Measurements from ENCODE around the gene ASIC1. TPM values are rescaled to one million over a fixed set of nuclear protein-coding genes. Genes with fewer than 3 reads are reported as not detected.

Gene ASIC1
- total RNA-seq, 2 donors from 2014 or later: 0.24 to 1.4 TPM

DNA sequence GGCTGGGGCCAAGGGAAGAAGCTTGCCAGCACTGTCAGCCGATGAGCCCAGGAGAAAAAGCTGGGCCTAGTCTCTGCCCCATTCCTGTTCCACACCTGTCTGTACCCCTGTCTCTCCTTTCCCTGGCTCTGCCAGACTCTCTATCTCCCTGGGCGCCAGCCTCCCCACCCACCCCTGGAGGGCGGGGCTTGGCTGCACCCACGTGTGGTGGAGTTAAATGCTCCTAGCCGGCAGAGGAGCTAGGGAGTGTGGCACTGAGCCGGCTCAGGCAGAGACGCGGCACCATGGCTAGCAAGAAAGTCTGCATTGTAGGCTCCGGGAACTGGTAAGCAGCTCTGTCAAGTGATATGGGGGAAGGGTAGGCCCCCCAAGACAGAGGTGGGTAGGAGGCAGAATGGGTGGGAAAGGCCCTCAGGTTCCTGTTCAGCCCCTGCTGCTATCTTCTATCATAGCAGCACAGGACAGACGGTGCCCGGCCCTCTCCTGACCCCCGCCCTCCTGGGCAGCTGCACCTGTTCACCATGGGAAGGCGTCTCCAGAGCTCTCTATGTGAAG, 46.4 kb downstream of the ASIC1 start, which contains the start of gene GPD1:
Gene GPD1 (plus strand): TSS at position 242 of the 555 bp plus-strand sequence. CDS start 43 bp downstream, at position 285.
- H3K4me3 ChIP-seq: peak within 1 kb of the TSS; percentile 4 to 11
- no peaks in the 10 kb centered on the region for H3K27me3 ChIP-seq
- TF ChIP-seq, protein P1, sequence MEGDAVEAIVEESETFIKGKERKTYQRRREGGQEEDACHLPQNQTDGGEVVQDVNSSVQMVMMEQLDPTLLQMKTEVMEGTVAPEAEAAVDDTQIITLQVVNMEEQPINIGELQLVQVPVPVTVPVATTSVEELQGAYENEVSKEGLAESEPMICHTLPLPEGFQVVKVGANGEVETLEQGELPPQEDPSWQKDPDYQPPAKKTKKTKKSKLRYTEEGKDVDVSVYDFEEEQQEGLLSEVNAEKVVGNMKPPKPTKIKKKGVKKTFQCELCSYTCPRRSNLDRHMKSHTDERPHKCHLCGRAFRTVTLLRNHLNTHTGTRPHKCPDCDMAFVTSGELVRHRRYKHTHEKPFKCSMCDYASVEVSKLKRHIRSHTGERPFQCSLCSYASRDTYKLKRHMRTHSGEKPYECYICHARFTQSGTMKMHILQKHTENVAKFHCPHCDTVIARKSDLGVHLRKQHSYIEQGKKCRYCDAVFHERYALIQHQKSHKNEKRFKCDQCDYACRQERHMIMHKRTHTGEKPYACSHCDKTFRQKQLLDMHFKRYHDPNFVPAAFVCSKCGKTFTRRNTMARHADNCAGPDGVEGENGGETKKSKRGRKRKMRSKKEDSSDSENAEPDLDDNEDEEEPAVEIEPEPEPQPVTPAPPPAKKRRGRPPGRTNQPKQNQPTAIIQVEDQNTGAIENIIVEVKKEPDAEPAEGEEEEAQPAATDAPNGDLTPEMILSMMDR (IDR thresholded peaks at IDR 0.05): no peak
- DNase-seq (ENCODE audit: low spot score): no peak
- no peaks in the 10 kb centered on the region for H3K9me3 ChIP-seq
- H3K27ac ChIP-seq: peak within 1 kb of the TSS in 1 of 2 donors; percentile 19
- peaks cover 0 to 29% of the 10 kb centered on the region in 2 donors for H3K4me1 ChIP-seq
- H3K36me3 ChIP-seq: peaks cover 15% of the 10 kb centered on the region

DNA sequence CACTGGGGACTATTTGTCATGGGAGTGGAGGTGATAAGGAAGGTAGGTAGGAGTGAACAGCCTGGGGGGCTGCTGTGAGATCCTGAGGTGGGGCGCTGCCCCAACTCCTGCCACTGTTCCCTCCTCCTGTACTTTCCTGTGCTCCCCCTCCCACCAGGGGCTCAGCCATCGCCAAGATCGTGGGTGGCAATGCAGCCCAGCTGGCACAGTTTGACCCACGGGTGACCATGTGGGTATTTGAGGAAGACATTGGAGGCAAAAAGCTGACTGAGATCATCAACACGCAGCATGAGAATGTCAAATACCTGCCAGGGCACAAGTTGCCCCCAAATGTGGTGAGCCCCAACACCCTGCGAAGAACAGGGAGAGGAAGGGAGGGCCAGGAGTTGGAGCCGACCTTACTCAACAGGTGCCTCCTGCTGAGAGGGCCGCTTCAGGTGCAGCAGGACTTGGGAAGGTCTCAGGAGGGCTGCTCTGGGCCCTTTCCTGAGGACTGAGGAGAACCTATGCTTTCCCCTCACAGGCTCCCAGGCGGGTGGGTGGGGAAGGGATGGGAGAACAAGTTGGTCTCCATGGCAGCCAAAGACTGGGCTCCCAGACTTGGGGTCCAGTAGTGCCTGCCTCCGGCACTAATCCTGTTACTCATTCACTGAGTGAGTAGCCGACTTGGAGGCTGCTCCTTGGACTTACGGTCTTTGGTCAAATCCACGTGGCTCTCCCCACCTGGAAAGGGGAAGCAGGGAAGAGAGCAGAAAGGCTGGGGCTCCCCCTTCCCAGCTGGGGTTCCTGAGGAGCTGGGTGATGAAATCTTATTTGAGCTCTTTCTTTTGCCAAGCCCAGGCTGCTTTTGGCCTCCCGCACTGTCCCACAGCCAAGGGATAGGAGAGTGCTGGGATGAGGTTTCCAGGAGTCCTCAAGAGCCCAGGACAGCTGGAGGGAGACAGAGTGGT, 47.3 kb downstream of the ASIC1 start:
- TF ChIP-seq, protein P1 (IDR thresholded peaks at IDR 0.05): no peak
- no peak for DNase-seq (ENCODE audit: low spot score)
- Histone ChIP-seq H3K36me3 (peaks cover 6% of the 10 kb centered on the region), H3K9me3 (no peaks in the 10 kb centered on the region), H3K27ac (peak overlapping the region in 1 of 2 donors; percentile 19), H3K27me3 (no peaks in the 10 kb centered on the region), H3K4me1 (peaks cover 0 to 35% of the 10 kb centered on the region in 2 donors), H3K4me3 (peak overlapping the region; percentile 4 to 11)

DNA sequence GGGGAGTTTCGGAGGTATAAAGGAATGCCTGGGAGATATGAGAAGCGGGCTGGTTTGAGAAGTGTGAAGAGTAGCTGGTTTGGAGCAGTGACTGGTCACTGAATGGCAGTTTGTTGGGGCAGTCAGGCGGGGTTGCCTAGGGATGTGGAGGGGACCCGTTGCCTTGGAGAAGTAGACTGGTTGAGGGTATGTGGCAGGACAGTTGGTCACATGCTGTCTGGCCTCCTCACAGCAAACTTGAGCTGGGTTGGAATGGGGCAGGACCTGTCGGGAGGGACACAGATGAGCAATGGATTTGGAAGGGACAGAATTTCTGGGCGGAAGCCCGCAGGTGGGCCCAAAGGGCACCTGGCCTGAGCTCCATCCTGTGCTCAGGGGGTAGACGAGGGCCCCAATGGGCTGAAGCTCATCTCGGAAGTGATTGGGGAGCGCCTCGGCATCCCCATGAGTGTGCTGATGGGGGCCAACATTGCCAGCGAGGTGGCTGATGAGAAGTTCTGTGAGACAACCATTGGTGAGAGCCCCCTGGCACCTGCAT, 48.6 kb downstream of the ASIC1 start:
- no peak for DNase-seq (ENCODE audit: low spot score)
- TF ChIP-seq, protein P1 (IDR thresholded peaks at IDR 0.05): no peak
- no peak overlapping the region for H3K4me3 ChIP-seq
- H3K4me1 ChIP-seq: peaks cover 0 to 48% of the 10 kb centered on the region in 2 donors
- H3K27me3 ChIP-seq: no peaks in the 10 kb centered on the region
- H3K36me3 ChIP-seq: no peaks in the 10 kb centered on the region
- H3K27ac ChIP-seq: no peak overlapping the region
- no peaks in the 10 kb centered on the region for H3K9me3 ChIP-seq

DNA sequence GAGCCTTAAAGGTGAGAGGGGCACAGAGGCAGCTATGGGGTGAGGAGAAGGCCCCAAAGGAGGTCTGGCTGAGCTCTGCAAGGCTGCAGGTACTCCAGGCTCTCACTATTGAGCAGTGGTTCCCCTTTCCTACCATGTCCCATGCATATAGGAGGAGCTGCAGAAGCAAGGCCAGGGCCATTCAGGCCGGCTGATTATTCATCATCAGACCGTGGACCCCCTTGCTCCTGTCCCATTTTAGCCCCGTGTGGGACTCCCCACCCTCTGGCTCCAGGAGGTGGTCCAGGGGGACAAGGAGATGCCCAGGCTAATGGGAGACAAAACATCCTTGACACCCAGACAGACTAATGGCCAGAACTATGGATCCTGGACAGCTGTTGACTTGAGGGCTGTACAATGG, 49.5 kb downstream of the ASIC1 start:
- TF ChIP-seq, protein P1 (IDR thresholded peaks at IDR 0.05): no peak
- Histone ChIP-seq H3K9me3 (no peaks in the 10 kb centered on the region), H3K36me3 (no peaks in the 10 kb centered on the region), H3K4me3 (no peak overlapping the region), H3K27me3 (no peaks in the 10 kb centered on the region), H3K4me1 (peaks cover 0 to 54% of the 10 kb centered on the region in 2 donors), H3K27ac (no peak overlapping the region)
- DNase-seq (ENCODE audit: low spot score): no peak

DNA sequence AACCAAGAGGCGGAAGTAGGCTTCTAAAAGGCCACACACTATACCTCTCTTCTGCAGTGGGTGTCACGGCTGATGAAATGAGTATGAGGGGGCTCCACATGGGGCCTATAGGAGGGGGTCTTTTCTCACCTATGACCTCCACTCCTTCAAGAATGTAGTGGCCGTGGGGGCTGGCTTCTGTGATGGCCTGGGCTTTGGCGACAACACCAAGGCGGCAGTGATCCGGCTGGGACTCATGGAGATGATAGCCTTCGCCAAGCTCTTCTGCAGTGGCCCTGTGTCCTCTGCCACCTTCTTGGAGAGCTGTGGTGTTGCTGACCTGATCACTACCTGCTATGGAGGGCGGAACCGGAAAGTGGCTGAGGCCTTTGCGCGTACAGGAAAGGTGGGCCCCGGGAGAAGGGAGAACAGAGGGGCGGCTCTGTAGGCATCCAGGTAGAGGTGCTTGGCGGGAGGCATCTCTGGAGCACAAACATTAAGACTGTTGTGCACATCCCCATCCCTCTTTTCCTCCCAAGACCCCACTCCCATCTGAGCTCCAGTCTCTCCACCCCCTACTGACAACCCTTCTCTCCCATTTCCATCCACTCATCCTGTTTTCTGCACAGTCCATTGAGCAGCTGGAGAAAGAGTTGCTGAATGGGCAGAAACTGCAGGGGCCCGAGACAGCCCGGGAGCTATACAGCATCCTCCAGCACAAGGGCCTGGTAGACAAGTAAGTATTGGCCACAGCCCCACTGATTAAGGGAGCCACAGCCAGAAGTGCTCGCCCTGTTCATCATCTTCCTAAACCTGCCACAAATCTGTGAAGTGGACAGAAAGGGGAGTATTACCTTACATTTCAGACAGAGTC, 50.2 kb downstream of the ASIC1 start:
- Histone ChIP-seq H3K4me1 (peaks cover 0 to 51% of the 10 kb centered on the region in 2 donors), H3K9me3 (no peaks in the 10 kb centered on the region), H3K27ac (no peak overlapping the region), H3K4me3 (no peak overlapping the region), H3K36me3 (no peaks in the 10 kb centered on the region), H3K27me3 (no peaks in the 10 kb centered on the region)
- DNase-seq (ENCODE audit: low spot score): no peak
- TF ChIP-seq, protein P1 (IDR thresholded peaks at IDR 0.05): no peak
